Renal cortical epithelial cell (primary cell): Measurements from ENCODE around the gene TLE2. TPM values are rescaled to one million over a fixed set of nuclear protein-coding genes. Genes with fewer than 3 reads are reported as not detected.
"Not testable (repeated sequence)": the region's sequence is repeated elsewhere in the genome, so short reads cannot be mapped to it uniquely, and the experiment has no call there.

Source experiments
- DNase-seq: peaks from one replicate; pipeline ENCODE4 v3.0.0-alpha.2; 2011; ENCODE audit warnings: low read depth
- total RNA-seq: library from RNA; depleted of rRNA; stranded (reverse); fragments of >200 nt; gene quantifications from 2 replicates; pipeline ENCODE4 v1.2.3, GENCODE V29; 2014

TLE2 gene
- total RNA-seq, 1 donor from 2014 or later = 15.0 TPM

DNA sequence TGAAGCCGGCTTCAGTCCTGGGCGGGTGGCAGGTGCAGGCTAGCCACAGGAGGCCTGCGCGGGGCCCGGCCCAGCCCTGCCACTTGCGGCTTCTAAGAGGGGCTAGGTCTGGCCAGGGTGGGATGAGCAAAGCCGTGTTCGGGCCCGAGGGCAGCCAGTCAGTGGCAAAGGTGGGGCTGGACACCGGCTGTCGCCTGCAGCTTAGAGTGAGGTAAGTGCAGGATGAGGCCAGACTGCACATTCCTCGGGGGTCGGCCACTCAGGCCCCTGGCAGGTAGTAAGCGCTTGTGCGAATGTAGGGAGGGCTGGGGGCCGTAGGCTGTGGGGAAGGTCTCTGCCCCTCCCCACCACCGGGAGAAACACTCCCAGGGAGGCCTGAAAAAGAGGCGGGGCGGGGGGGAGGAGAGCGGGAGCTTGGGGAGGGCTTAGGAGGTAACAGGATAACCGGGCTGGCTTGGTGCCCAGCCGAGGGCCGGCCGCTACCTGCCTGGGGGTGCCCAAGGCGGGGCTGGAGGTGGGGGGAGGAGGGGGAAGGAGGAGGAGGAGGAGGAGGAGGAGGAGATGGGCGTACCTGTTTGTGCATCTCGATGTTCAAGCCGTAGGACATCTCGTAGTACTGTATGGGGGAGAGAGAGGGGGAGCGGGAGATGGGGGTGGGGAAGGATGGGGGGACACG, 26.8 kb upstream of the TLE2 start:
- DNase-seq = peak; percentile 42

DNA sequence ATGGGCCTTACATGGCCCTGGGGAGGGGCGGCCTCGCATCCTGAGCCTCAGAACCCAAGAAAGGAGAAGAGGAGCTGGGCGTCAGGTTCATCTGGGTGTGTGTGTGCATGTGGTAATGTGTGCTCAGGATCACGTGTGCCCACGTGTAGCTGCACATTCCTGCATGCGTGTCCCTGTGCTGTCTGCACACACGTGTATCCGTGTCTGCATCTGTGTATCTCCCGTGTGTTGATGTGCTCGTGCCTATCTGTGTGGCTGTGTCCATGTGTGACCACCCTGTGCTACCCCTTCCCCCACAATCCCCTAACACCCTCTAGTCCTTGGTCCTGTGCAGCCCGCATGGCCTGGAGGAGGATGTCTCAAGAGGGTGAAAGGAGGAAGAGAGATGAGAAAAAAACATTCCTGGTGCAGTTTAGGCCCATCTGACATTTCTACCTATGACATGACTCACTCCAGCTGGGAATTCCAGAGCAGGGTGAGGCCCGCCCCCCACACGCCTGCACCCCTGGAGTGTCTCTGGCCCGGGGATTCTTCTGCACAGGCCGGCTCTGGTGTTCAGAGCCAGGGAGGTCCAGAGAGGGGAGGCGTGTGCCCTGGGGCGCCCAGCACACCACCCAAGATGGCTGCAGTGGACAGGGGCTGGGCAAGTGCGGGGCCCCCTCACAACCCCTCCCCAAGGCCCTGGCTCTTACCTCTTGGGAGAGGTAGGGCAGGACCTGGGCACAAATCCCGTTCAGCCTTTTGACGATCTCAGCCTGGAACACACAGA, 26.1 kb upstream of the TLE2 start:
- peak; percentile 61 for DNase-seq

DNA sequence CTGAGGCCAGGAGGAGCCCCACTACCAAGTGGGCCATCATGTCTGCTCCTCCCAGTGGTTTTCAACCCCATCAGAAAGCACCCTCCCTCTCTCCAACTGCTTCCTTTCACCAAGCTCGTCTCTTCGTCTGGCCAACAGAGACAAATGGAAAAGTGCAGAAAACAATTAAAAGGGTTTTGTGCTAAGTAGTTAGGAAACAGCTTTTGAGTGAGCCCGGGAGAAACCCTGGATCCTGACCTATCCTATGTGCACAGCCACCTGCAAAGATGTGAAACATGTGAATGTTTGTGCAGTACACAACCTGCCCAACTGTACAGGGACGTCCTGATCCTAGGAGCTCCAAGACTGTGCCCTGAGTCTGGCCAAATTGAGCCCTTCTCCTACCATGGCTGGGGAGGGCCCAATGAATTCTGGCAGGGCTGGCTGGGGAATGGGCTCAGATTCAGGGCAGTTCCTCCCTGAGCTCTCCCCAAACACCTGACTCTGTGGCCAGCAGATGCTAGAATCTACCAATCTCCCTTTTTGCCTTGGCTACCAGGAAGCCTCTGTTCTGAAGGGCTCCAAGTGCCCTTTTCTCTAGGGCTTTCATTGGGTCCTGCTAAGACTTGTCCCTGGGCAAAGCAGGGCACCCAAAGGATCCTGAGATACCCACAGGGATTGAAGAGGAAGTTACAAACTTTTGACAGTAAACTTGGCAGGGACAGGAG, 25.3 kb upstream of the TLE2 start:
- no peak for DNase-seq

GRCh38 chr19:3053780-3054179, 24.7 kb upstream of the TLE2 start:
- no peak for DNase-seq

GRCh38 chr19:3053218-3053621, 24.1 kb upstream of the TLE2 start:
- DNase-seq = no peak

DNA sequence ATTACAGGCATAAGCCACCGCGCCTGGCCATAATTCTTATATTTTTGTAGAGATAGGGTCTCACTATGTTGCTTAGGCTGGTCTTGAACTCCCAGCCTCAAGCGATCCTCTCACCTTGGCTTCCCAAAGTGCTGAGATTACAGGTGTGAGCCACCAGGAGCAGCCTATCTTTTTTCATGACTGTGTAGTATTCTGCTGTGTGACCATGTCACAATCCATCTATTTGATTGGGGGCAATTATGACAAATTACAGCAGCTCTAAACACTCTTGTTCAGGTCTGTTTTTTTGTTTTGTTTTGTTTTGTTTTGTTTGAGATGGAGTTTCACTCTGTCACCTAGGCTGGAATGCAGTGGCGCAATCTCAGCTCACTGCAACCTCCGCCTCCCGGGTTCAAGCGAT, 20.9 kb upstream of the TLE2 start:
- DNase-seq = not testable (repeated sequence)

DNA sequence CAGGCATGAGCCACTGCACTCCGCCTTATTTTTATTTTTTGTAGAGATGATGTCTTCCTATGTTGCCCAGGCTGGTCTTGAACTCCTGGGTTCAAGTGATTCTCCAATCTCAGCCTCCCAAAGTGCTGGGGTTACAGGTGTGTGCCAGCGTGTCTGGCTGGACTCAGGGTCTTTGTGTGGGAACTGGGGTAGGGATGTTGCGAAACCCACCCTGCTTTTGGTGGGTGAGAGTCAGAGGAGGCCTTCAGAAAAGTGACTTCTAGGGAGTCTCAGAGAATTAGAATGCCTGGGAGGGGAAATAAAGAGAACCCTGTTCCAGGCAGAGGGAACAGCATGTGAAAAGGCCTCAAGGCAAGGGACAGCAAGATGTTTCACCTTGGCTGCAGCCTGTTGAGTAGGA, 20.0 kb upstream of the TLE2 start:
- DNase-seq = no peak

GRCh38 chr19:3048190-3048533, 19.1 kb upstream of the TLE2 start:
- DNase-seq = no peak

DNA sequence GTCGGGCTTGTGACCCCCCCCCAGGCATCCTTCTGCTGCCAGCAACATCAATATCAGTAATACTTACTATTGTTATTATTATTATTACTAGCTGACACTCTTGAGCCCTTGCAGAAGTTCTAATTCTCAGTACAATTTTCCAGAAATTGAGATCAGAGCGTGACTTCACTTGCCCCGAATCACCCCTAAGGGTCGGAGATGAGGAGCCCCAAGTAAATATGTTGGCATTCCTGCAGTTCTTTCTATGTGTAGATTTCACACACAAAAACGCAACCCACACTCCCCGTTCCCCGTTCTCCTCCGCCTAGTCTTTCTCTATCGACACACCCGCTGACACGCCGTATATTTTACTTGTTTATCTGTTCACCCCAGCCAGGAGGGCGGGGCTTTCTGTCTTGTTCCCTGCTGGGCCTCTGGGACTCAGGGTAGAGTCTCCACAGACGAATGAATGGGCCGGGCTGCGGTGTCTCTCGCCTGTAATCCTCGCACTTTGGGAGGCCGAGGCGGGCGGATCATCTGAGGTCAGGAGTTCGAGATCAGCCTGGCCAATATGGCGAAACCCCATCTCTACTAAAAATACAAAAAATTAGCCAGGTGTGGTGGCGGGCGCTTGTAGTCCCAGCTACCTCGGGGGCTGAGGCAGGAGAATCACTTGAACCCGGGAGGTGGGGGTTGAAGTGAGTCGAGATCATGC, 18.6 kb upstream of the TLE2 start:
- peak; percentile 54 for DNase-seq

GRCh38 chr19:3046698-3047495, 17.8 kb upstream of the TLE2 start:
- no peak for DNase-seq

- no peak for DNase-seq
Observed at GRCh38 chr19:3045885-3046697, 17.0 kb upstream of the TLE2 start.

DNA sequence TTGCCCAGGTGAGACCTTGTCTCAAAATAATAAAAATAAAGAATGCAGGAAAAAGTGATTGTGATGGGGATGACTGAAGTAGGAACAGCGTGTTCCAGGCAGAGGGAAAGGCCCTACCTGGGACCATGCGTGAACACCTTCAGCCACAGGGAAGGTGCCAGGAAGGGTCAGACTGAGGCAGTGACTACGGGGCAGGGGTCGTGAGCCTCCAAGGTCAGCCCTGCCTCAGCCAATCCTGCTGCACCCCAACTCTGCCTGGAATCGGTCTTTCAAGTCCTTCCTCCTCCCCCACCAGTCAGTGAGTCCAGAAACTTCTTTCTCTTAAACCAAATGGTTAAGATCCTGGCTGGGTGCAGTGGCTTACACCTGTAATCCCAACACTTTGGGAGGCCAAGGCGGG, 16.1 kb upstream of the TLE2 start:
- DNase-seq = no peak

DNA sequence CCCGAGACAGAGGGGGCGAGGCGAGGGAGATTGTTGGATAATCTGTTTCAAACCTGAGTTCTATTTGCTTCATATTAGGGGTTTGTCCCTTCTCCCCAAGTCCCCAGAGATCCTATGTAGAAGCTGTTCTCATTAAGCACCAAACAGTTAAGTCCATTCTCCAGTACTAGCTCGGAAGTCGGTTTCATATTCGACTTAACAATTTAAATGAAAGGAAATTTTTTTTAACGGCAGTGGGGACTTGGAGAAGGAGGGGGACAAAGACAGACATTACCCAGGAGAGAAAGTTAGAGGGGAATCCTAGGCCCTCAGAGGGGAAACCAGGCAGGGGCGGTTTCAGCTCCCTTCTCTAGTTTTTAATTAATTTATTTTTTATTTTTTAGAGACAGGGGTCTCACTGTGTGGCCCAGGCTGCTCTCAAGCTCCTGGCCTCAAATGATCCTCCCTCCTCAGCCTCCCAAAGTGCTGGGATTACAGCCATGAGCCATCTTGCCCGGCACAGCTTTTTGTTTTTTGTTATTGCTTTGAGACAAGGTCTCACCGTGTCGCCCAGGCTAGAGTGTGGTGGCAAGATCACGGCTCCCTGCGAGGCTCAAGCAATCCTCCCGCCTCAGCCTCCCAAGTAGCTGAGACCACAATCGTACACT, 13.7 kb upstream of the TLE2 start:
- DNase-seq = no peak

DNA sequence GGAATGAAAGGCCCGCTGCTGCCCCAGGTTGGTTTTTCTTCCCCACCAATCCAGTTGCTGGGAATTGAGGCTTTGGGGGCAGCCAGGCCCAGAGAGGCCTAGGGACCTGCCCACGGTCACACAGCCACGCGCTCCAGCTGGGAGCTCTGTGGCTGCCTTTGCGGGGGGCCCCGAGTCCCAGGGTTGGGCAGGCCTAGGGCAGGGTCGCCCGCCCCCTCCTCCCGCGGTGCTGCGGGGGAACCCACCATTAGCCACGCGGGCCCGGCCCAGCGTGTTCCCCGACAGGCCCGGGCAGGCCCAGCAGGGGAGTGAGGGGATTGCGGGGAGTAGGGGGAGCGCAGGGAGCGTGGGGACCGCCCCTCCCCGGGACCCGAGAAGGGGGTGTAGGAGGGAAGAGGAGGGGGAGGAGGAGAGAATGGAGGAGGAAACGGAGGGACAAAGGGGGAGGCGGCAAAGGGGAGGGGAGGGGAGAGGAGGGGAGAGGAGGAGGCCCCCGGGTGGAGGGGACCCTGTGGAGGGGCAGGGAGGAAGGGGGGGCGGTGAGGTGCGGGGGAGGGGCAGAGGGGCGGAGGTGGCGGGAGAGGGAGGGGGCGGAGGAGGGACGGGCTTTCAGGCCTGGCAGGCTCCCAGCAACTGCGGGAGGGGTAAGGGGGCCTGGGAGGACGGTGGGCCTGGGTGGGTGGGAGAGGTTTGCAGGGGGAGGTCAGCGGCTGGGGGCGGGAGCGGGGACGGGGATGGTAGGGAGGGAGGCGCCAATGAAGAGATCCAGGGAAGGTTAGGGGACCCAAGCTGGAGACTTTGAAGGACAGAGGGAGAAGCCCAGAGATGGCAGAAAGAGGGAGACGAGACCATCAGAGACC, 12.9 kb upstream of the TLE2 start:
- no peak for DNase-seq

DNA sequence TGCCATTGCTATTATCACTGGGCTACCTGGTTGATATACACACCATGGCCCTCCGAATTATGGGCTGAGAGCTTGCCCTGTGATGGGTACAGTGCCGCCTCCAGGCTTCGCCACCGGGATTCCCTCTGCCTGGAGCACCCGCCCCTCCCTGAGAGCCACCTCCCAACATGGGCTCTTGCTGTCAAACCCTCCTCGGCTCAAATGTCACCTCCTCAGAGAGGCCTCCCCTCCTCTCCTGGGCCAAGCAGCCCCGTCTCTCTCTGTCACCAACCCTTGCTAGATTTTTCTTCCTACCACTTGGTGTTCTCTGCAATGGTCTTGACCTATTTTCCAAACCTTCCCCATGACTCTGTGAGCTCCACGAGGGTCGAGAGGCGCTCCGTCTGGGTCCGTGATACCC, 12.2 kb upstream of the TLE2 start:
- no peak for DNase-seq

GRCh38 chr19:3039641-3040077, 10.6 kb upstream of the TLE2 start:
- DNase-seq = no peak

GRCh38 chr19:3039125-3039524, 10.0 kb upstream of the TLE2 start:
- no peak for DNase-seq

DNA sequence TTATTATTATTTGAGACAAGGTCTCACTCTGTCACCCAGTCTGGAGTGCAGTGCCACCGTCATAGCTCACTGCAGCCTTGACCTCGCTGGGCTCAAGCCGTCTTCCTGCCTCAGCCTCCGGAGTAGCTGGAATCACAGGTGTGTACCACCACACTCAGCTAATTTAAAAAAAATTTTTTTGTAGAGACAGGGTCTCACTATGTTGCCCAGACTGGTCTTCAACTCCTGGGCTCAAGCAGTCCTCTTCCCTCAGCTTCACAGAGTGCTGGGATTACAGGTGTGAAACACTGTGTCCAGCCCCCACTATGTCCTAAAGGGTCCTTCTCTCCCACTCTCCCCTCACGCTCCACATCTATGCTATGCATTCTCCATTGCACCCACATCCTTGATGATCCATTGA, 9.1 kb upstream of the TLE2 start:
- DNase-seq = no peak

GRCh38 chr19:3036977-3037544, 8.0 kb upstream of the TLE2 start:
- DNase-seq = not testable (repeated sequence)
